Measurements from ENCODE around the gene WNT7A.

WNT7A gene

DNA sequence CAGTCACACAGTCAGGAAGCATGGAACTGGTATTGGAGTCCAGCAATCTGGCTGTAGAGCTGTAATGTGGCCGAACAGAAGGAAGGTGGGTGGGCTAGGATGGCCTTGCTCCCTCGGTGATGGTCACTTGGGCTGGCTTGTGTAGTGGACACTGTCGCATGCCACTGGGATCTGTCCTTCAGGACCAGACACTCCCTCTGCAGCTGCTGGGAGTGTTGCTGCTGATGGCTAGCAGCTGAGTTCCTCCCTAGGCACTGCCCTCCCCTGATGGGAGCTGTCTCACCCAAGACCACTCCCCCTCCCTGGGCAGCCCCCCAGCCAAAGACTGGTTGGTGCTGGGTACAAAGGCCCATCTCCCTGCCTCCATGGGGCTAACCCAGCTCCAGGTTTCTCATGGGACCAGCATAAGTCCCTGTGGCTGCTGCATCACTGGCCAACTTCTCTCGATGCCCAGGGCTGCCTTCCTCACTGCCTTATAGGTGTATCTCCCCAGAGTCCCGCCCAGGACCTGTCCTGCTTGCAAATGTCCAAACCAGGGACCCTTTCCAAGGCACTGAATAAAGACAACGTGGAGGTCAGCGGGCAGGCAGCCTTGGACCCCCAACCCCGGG is 48.4 kb downstream of the WNT7A start:
- Histone ChIP-seq H4K20me1 (ENCODE audit: insufficient read depth, low read length) (no peaks in the 10 kb centered on the region), H3K4me3 (ENCODE audit: low read length) (no peak overlapping the region), H3K27me3 (replicated peaks; ENCODE audit: insufficient read depth, low read length) (peaks cover 73% of the 10 kb centered on the region), H3K4me2 (ENCODE audit: low read depth, low read length) (no peak overlapping the region), H2AFZ (ENCODE audit: low read length) (no peak overlapping the region), H3K9ac (ENCODE audit: low read length) (no peak overlapping the region), H3K27ac (ENCODE audit: low read length) (no peak overlapping the region), H3K36me3 (replicated peaks; ENCODE audit: insufficient read depth, low read length) (no peaks in the 10 kb centered on the region), H3F3A (ENCODE audit: insufficient read depth, low read length) (no peaks in the 10 kb centered on the region), H3K9me2 (replicated peaks; ENCODE audit: insufficient read depth, low read length) (no peaks in the 10 kb centered on the region), H3K4me1 (ENCODE audit: low read length) (no peaks in the 10 kb centered on the region), H3K79me2 (ENCODE audit: low read length) (no peaks in the 10 kb centered on the region), H3K9me3 (replicated peaks; ENCODE audit: insufficient read depth, low read length) (no peaks in the 10 kb centered on the region)
- DNase-seq: no peak
- no peak for TF ChIP-seq EZH2 (optimal IDR thresholded peaks at IDR 0.05; ENCODE audit: low read depth, low read length)
- no peak for TF ChIP-seq CTCF (IDR thresholded peaks at IDR 0.05; ENCODE audit: low read length)
- TF ChIP-seq EZH2phosphoT487 (IDR thresholded peaks at IDR 0.05; ENCODE audit: low read length): no peak

GRCh38 chr3:13829311-13829710 is 50.6 kb downstream of the WNT7A start:
- peaks cover 67% of the 10 kb centered on the region for H3K27me3 ChIP-seq (replicated peaks; ENCODE audit: insufficient read depth, low read length)
- H3K4me2 ChIP-seq (ENCODE audit: low read depth, low read length): no peak overlapping the region
- no peaks in the 10 kb centered on the region for H3K9me2 ChIP-seq (replicated peaks; ENCODE audit: insufficient read depth, low read length)
- H3K79me2 ChIP-seq (ENCODE audit: low read length): no peaks in the 10 kb centered on the region
- DNase-seq: no peak
- H3K4me1 ChIP-seq (ENCODE audit: low read length): no peaks in the 10 kb centered on the region
- H2AFZ ChIP-seq (ENCODE audit: low read length): no peak overlapping the region
- no peaks in the 10 kb centered on the region for H4K20me1 ChIP-seq (ENCODE audit: insufficient read depth, low read length)
- no peaks in the 10 kb centered on the region for H3F3A ChIP-seq (ENCODE audit: insufficient read depth, low read length)
- no peaks in the 10 kb centered on the region for H3K36me3 ChIP-seq (replicated peaks; ENCODE audit: insufficient read depth, low read length)
- H3K27ac ChIP-seq (ENCODE audit: low read length): no peak overlapping the region
- no peak for TF ChIP-seq CTCF (IDR thresholded peaks at IDR 0.05; ENCODE audit: low read length)
- TF ChIP-seq EZH2 (optimal IDR thresholded peaks at IDR 0.05; ENCODE audit: low read depth, low read length): no peak
- TF ChIP-seq EZH2phosphoT487 (IDR thresholded peaks at IDR 0.05; ENCODE audit: low read length): no peak
- H3K9me3 ChIP-seq (replicated peaks; ENCODE audit: insufficient read depth, low read length): no peaks in the 10 kb centered on the region
- no peak overlapping the region for H3K9ac ChIP-seq (ENCODE audit: low read length)
- H3K4me3 ChIP-seq (ENCODE audit: low read length): no peak overlapping the region

DNA sequence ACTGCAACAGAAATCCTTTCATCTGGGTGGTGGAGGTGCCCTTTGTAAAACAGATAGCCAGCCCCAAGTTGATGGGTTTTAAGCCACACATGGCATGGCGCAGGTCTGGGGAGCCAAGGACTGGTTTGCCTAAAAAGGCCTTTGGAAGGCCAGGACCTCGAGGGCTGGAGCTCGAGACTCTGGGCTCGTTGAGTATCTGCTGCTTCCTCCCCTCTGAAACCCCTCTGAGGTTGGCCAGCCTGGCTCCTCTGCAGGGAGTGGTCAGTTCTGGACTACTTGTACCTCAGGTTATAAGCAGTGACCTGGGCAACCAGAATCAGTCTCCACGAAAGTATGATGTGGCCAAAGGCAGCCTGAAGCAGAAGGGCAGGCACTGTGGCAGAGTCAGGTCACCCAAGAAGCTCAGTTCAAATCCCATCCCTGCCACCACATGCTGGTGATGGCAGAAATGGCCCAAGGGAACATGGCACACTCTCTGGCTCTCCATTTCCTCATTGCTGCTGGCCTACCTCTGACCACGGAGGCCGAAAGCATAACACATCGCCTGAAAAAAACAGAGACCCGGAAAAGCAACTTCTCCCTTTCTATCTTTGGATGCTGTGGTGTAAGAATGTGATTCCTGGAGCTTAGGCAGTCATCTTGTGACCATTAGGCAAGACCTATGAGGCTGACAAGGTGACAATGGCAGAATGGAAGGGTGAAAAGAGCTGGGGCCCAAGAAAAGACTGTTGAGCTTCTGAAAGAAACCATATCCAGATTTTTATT is 51.2 kb downstream of the WNT7A start:
- H3K36me3 ChIP-seq (replicated peaks; ENCODE audit: insufficient read depth, low read length): no peaks in the 10 kb centered on the region
- no peaks in the 10 kb centered on the region for H3K4me1 ChIP-seq (ENCODE audit: low read length)
- H3K79me2 ChIP-seq (ENCODE audit: low read length): no peaks in the 10 kb centered on the region
- TF ChIP-seq CTCF (IDR thresholded peaks at IDR 0.05; ENCODE audit: low read length) (no peak), EZH2 (optimal IDR thresholded peaks at IDR 0.05; ENCODE audit: low read depth, low read length) (no peak), EZH2phosphoT487 (IDR thresholded peaks at IDR 0.05; ENCODE audit: low read length) (no peak)
- H3F3A ChIP-seq (ENCODE audit: insufficient read depth, low read length): no peaks in the 10 kb centered on the region
- H3K9me2 ChIP-seq (replicated peaks; ENCODE audit: insufficient read depth, low read length): no peaks in the 10 kb centered on the region
- H3K9me3 ChIP-seq (replicated peaks; ENCODE audit: insufficient read depth, low read length): no peaks in the 10 kb centered on the region
- no peak overlapping the region for H3K9ac ChIP-seq (ENCODE audit: low read length)
- peaks cover 67% of the 10 kb centered on the region for H3K27me3 ChIP-seq (replicated peaks; ENCODE audit: insufficient read depth, low read length)
- no peaks in the 10 kb centered on the region for H4K20me1 ChIP-seq (ENCODE audit: insufficient read depth, low read length)
- H2AFZ ChIP-seq (ENCODE audit: low read length): no peak overlapping the region
- no peak overlapping the region for H3K4me2 ChIP-seq (ENCODE audit: low read depth, low read length)
- DNase-seq: no peak
- no peak overlapping the region for H3K4me3 ChIP-seq (ENCODE audit: low read length)
- H3K27ac ChIP-seq (ENCODE audit: low read length): no peak overlapping the region
